Head of caudate nucleus (tissue), 42 donors: Measurements from ENCODE around the gene OMP.

Experiments
- DNase-seq, 42 donors: peaks; one replicate each; pipeline versions ENCODE4 v3.0.0 to v3.0.0-alpha.2; 2020 to 2021; ENCODE audit warnings: mixed read lengths in 7 of 42
- intact Hi-C: fragments of 100-400 bp; cut with DNase I; formaldehyde crosslinking; loops from one replicate; pipeline ENCODE4 v1.15.0; 2022

OMP gene

GRCh38 chr11:77127235-77127911 lies 24.7 kb downstream of the OMP start:
- DNase-seq, result peak; percentile 16 to 88 (median 72)
- intact Hi-C loops, result loop anchor here (5.0 to 10.0 kb wide), 2 partner anchors 60 to 417 kb away; no protein-coding TSS in a partner anchor

GRCh38 chr11:77127920-77128691 lies 25.5 kb downstream of the OMP start, which contains the start of gene MYO7A:
MYO7A (plus strand) TSS chr11:77128246; CDS start chr11:77130635, 2,389 bp downstream.
- DNase-seq, result peak; percentile 42 to 89 (median 72)
- intact Hi-C loops, result loop anchor here (5.0 to 10.0 kb wide), 2 partner anchors 59 to 417 kb away; no protein-coding TSS in a partner anchor

GRCh38 chr11:77129069-77129841 lies 26.6 kb downstream of the OMP start:
- intact Hi-C loops, result loop anchor here (5.0 to 10.0 kb wide), 2 partner anchors 58 to 416 kb away; no protein-coding TSS in a partner anchor
- DNase-seq, result no peak

- intact Hi-C loops, result loop anchor here (5.0 to 10.0 kb wide), 2 partner anchors 57 to 415 kb away; no protein-coding TSS in a partner anchor
- no peak for DNase-seq
Observed at GRCh38 chr11:77129842-77130756, 27.5 kb downstream of the OMP start.

- intact Hi-C loops, result no loop called here
- DNase-seq, result peak in 26 of 42 donors; percentile 23 to 70 (median 50)
Observed at GRCh38 chr11:77130763-77131513, 28.3 kb downstream of the OMP start.

GRCh38 chr11:77131560-77131959 lies 28.9 kb downstream of the OMP start:
- intact Hi-C loops, result no loop called here
- DNase-seq, result no peak

- no peak for DNase-seq
- intact Hi-C loops, result no loop called here
Observed at GRCh38 chr11:77135069-77135468, 32.4 kb downstream of the OMP start.

- no peak for DNase-seq
- intact Hi-C loops, result no loop called here
Observed at GRCh38 chr11:77136074-77136473, 33.4 kb downstream of the OMP start.

GRCh38 chr11:77136784-77137420 lies 34.3 kb downstream of the OMP start:
- intact Hi-C loops, result no loop called here
- DNase-seq, result no peak

GRCh38 chr11:77137421-77137820 lies 34.8 kb downstream of the OMP start:
- no peak for DNase-seq
- intact Hi-C loops, result no loop called here

GRCh38 chr11:77138106-77138649 lies 35.5 kb downstream of the OMP start:
- no peak for DNase-seq
- intact Hi-C loops, result no loop called here

GRCh38 chr11:77139201-77139600 lies 36.6 kb downstream of the OMP start:
- no peak for DNase-seq
- intact Hi-C loops, result no loop called here

GRCh38 chr11:77140231-77140851 lies 37.7 kb downstream of the OMP start:
- intact Hi-C loops, result no loop called here
- no peak for DNase-seq

- DNase-seq, result no peak
- intact Hi-C loops, result no loop called here
Observed at GRCh38 chr11:77141034-77141433, 38.4 kb downstream of the OMP start.

- intact Hi-C loops, result no loop called here
- DNase-seq, result no peak
Observed at GRCh38 chr11:77141475-77141874, 38.8 kb downstream of the OMP start.
